NCI-H1417 treated with DMSO at 0.1 percent for 48 hours (cell line): ENCODE data around the gene PTPRCAP.
A peak's percentile ranks its signal among the peaks of the same experiment; 100 is the strongest.

Experiments
- DNase-seq: peaks from one replicate; lab custom pipeline; 2025; lab: John Stamatoyannopoulos, UW

The PTPRCAP gene

GRCh38 chr11:67423891-67424613 lies 13.4 kb downstream of the PTPRCAP start:
- no peak for DNase-seq

- no peak for DNase-seq
Observed at GRCh38 chr11:67423466-67423865, 14.0 kb downstream of the PTPRCAP start.

DNA sequence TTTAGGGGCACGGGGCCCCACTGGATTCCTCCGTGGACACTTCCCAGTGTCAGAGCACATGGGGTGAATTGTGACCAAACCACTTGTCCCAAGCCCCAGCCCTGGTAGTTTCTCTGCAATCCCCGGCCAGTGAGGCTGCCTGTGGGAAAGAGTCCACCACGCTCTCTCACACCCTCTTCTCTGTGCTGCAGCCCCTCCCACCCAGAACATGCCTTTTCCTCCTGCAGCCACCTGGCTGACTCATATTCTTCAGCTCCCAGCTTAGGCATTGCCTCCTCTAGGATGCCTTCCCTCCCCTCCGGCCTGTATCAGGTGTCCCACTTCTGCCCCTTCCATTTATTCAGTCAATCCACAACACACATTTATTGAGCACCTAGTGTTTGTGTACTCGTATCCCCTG lies 14.6 kb downstream of the PTPRCAP start:
- DNase-seq, result no peak

DNA sequence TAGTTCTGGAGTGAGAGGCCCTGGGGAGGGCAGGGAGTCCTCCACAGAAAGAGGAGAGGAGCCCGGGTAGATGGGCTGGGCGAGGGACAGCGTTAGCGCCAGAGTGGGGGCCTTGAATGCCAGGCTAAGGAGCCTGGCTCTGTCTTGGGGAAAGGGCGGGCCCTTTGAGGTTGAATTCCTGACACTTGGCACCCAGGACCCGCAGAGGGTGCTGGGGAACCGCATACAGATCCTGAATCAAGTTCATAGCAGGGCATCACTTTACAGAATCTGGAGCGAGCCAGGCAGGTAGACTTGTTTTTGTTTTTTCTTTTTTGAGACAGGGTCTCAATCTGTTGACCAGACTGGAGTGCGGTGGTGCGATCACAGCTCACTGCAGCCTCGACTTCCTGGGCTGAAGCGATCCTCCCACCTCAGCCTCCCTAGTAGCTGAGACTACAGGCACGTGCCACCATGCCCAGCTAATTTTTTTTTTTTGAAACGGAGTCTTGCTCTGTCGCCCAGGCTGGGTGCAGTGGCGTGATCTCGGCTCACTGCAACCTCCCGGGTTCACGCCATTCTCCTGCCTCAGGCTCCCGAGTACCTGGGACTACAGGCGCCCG lies 16.0 kb downstream of the PTPRCAP start:
- DNase-seq, result no peak

DNA sequence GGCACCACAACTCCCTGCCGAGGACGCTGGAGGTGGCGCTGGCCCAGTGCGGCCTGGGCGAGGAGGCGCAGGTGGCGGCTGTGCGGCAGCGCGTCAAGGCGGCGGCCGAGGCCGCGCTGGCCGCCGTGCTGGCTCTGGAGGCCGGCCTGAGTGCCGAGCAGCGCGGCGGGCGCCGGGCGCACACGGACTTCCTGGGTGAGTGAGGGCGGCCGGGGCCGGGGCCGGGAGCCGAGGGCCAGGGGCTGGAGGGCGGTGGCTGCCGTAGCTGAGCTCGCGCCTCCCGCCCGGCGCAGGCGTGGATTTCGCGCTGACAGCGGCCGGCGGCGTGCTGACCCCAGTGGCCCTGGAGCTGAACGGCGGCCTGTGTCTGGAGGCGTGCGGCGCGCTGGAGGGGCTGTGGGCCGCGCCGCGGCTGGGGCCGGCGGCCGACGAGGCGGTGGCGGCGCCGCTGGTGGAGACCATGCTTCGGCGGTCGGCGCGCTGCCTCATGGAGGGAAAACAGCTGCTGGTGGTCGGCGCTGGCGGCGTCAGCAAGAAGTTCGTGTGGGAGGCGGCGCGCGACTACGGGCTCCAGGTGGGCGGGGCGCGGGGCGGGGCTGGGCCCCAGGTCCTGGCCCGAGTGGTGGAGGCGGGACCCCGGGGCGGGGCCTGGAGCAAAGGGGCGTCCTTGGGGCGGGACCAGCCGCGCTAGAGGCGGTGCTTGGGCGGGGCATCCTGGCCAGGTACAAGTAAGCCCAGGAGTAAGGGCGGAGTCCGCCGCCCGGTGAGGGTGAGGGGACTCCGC lies 16.6 kb downstream of the PTPRCAP start:
- DNase-seq, result peak; percentile 85

DNA sequence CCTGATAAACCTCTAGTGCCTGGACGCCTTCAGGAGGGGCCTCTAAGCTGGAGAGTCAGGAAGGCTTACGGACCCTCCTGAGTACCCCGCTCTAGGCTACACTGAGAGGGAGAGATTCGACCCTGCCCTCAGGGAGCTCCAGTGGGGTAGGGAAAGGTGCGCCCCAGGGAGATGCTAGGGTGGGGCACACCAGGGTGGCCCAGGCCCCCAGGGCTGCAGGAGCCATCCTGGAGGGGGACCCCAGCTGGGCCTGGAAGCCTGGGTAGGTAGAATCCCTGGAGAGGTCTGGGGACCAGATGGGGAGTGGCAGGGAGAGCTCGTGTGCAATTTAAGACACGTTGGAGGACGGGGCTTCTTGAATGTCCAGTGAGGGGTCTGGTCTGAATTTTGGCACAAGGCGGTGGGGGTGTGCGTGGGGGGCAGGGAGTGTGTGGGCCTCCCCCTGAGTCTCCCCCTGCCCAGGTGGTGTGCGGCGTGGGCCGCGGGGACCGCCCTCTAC lies 17.3 kb downstream of the PTPRCAP start:
- no peak for DNase-seq

- DNase-seq, result no peak
Observed at GRCh38 chr11:67419325-67420049, 18.0 kb downstream of the PTPRCAP start.

DNA sequence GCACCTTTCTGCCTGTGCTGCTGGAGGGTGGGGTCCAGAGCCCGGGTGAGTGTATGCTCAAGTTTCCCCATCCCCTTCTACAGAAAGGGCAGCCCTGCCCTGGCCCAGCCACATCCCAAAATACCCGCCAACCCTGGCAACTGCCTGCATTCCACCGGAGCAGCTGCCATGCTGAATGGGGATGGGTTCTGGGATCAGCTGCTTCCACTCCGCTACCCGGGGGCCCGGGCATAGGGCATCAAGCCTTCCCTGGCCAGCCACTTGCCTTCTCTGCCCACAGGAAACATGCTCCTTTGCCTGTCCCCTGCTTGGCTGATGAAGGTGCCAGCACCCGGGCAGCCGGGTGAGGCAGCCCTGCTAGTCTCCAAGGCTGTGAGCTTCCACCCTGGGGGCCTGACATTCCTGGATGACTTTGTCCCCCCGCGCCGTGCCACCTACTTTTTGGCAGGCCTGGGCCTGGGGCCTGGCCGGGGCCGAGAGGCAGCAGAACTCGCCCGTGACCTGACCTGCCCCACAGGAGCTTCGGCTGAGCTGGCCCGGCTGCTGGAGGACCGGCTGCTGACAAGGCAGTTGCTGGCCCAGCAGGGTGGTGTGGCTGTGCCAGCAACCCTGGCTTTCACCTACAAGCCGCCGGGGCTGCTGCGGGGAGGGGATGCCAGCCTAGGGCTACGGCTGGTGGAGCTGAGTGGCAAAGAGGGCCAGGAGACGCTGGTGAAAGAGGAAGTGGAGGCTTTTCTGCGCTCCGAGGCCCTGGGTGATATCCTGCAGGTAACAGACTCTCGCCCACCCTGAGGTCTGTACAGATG lies 18.8 kb downstream of the PTPRCAP start:
- no peak for DNase-seq

- DNase-seq, result no peak
Observed at GRCh38 chr11:67417425-67417824, 20.1 kb downstream of the PTPRCAP start.

GRCh38 chr11:67416416-67417335 lies 20.8 kb downstream of the PTPRCAP start:
- DNase-seq, result no peak

- no peak for DNase-seq
Observed at GRCh38 chr11:67415501-67416304, 21.8 kb downstream of the PTPRCAP start, which contains the start of gene CARNS1. TSS of gene CARNS1 (plus strand) at chr11:67415678. CDS start at chr11:67416200, 522 bp downstream.

DNA sequence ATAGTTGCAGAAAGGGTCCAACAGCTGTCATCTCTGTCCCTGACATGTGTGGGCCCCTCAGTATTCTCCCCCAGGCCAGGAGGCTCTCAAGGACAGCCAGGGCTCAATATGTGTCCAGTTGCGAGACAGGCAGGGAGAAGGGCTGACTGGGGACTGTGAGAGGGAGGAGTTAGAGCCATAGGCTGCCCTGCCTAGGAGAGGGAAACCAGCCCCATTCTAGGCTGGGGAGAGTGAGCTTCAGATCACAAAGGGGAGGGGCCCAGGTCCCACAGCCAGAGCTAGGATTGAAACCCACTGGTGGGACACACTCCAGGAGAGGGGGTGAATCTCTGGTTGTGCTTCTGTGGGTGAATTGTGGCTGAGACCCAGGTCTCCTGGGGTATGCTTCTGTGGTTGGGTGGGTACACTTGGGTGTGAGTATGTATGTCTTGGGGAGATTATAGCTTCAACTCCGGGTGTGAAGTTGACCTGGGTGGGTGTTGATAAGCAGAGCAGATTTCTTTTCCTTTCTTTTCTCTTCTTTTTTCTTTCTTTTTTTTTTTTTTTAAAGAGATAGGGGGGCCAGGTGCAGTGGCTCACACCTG lies 24.1 kb downstream of the PTPRCAP start:
- no peak for DNase-seq

DNA sequence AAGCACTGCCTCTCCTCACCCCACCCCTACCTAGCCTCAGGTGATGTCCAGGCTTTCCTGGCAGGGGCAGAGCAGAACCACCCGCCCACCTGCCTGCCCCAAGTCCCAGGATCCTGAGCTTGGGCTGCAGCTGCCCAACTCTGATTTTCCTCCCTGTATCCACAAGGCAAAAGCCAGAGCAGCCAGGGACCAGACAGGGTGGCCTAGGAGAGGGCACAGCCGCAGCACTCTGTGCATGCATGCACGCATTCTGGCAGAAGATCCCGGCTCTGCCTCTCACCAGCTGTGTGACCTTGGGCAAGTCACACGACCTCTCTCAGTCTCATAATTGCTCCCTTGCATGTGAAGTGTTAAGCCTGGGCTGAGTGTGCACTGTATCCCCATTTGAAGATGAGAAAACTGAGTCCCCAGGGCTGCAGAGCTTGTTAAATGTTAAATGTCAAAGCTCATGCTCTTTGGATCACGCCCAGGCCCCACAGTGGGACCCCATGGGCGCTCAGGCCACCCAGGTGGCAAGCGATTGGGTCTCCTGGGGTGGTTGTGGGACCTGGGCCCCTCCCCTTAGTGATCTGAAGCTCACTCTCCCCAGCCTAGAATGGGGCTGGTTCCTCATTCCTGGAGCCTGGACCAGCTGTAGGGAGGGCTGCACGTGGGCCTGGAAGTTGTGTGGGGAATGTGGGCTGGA lies 24.8 kb downstream of the PTPRCAP start:
- no peak for DNase-seq

GRCh38 chr11:67411785-67412152 lies 25.7 kb downstream of the PTPRCAP start:
- DNase-seq, result no peak

DNA sequence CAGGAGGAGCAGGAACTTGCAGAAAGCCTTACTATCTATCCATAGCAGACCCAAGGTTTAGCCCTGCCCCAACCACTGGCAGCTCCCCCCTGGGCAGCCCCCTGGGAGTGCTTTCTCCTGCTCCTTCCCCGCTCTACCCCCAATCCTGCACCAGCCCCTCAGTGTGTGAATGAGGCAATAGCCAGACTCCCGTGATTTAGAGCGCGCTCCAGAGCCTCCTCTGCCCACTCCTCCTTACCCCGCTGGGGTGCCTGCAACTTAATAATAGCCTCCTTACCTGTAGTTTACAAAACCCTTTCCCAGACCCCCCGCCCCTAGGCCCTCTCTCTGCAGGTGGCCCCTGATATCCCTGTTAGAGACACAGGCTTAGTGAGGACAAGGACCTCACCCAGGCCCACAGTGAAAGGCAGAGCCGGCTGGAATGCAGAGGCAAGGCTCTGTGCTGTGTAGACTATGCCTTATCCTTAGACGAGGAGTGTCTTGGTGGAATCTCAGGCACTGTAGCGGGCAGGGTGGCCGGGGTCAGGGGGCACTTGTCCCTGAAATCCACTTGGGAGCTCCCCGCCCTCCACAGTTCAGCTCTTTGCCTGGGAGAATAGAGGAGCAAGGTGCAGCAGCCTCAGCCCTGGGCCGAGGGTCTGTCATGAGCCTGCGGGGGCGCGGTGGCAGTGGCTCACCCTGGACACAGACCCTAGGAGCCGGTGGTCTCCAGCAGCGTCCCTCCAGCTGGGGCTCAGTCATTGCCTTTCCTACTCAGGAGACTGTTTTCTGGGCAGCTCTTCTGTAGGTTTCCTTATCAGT lies 26.3 kb downstream of the PTPRCAP start:
- no peak for DNase-seq

DNA sequence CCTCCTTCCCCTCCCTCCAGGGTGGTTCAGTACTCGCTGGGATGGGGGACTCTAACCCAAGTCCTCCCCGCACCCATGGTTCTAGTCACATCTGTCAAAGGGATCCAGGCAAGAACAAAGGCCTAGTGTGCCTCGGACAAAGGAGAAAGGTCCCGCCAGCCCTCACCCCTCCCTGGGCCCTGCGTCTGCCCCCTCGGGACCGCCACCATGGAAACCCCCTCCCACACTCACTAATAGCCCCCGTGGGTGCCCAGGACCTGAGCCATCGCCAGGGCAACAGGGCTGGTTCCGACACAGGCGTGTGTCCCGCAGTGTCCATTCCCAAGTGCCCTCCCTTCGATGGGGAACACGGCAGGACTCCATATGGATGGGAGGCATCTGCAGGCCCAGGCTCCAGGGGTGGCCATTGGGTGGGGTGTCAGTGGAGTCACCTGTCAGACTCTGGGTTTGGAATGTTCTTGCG lies 27.1 kb downstream of the PTPRCAP start:
- DNase-seq, result no peak

- no peak for DNase-seq
Observed at GRCh38 chr11:67409781-67410368, 27.6 kb downstream of the PTPRCAP start.
